ENCODE measurements around the gene BZW1. TPM values are rescaled to one million over a fixed set of nuclear protein-coding genes. Genes with fewer than 3 reads are reported as not detected.

The BZW1 gene
- 152 and 161 TPM in 2 replicates for polyA plus RNA-seq (2014; cell fraction: cytosol; rRNA removed)
- polyA plus RNA-seq (2014; cell fraction: nucleus; rRNA removed): 66.7 and 106 TPM in 2 replicates

GRCh38 chr2:200811333-200812121, at the start of gene BZW1:
Gene BZW1, plus strand, starts transcription at chr2:200811910. Its CDS starts 1,308 bp downstream, at chr2:200813218.
- peak; percentile 95 for DNase-seq (ENCODE audit: low spot score)

- DNase-seq (ENCODE audit: low spot score): no peak
Observed at GRCh38 chr2:200762127-200762526, 49.6 kb upstream of the BZW1 start.

- DNase-seq (ENCODE audit: low spot score): no peak
Observed at GRCh38 chr2:200763422-200763821, 48.3 kb upstream of the BZW1 start.

- DNase-seq (ENCODE audit: low spot score): no peak
Observed at GRCh38 chr2:200765139-200765951, 46.4 kb upstream of the BZW1 start.

- no peak for DNase-seq (ENCODE audit: low spot score)
Observed at GRCh38 chr2:200765995-200766660, 45.6 kb upstream of the BZW1 start.

- no peak for DNase-seq (ENCODE audit: low spot score)
Observed at GRCh38 chr2:200767111-200767885, 44.4 kb upstream of the BZW1 start.

- no peak for DNase-seq (ENCODE audit: low spot score)
Observed at GRCh38 chr2:200770847-200771246, 40.9 kb upstream of the BZW1 start.

- DNase-seq (ENCODE audit: low spot score): no peak
Observed at GRCh38 chr2:200772620-200773019, 39.1 kb upstream of the BZW1 start.

GRCh38 chr2:200773083-200773482, 38.6 kb upstream of the BZW1 start:
- DNase-seq (ENCODE audit: low spot score): no peak

GRCh38 chr2:200774920-200775319, 36.8 kb upstream of the BZW1 start:
- DNase-seq (ENCODE audit: low spot score): no peak

GRCh38 chr2:200777275-200777674, 34.4 kb upstream of the BZW1 start:
- no peak for DNase-seq (ENCODE audit: low spot score)

GRCh38 chr2:200778038-200778437, 33.7 kb upstream of the BZW1 start:
- DNase-seq (ENCODE audit: low spot score): no peak

GRCh38 chr2:200779214-200779613, 32.5 kb upstream of the BZW1 start:
- DNase-seq (ENCODE audit: low spot score): no peak

GRCh38 chr2:200781616-200782015, 30.1 kb upstream of the BZW1 start:
- no peak for DNase-seq (ENCODE audit: low spot score)

GRCh38 chr2:200782251-200782650, 29.5 kb upstream of the BZW1 start:
- no peak for DNase-seq (ENCODE audit: low spot score)

GRCh38 chr2:200784215-200784614, 27.5 kb upstream of the BZW1 start:
- no peak for DNase-seq (ENCODE audit: low spot score)

- DNase-seq (ENCODE audit: low spot score): no peak
Observed at GRCh38 chr2:200786423-200786822, 25.3 kb upstream of the BZW1 start.

- no peak for DNase-seq (ENCODE audit: low spot score)
Observed at GRCh38 chr2:200786826-200787225, 24.9 kb upstream of the BZW1 start.

GRCh38 chr2:200787351-200788120, 24.2 kb upstream of the BZW1 start:
- peak; percentile 16 for DNase-seq (ENCODE audit: low spot score)

GRCh38 chr2:200788121-200788718, 23.5 kb upstream of the BZW1 start:
- DNase-seq (ENCODE audit: low spot score): no peak

All from SK-N-DZ (cell line).